Bronchial epithelial cell (primary cell): Measurements from ENCODE around the gene CDCA7L. TPM values are rescaled to one million over a fixed set of nuclear protein-coding genes. Genes with fewer than 3 reads are reported as not detected.
"Not testable (repeated sequence)": the region's sequence is repeated elsewhere in the genome, so short reads cannot be mapped to it uniquely, and the experiment has no call there.

Source experiments
- DNase-seq: peaks from one replicate; pipeline ENCODE4 v3.0.0-alpha.2; 2010; ENCODE audit warnings: low read depth
- FAIRE-seq: peaks from 2 replicates; lab custom pipeline; 2011; peaks lifted over from hg19 to GRCh38; lab: Jason Lieb, UNC
- H3K27me3 ChIP-seq: 2 replicates; pipeline ENCODE4 v1.5.1; 2011; ENCODE audit warnings: low read length; ENCODE audit not compliant: control insufficient read depth, insufficient read depth
- H3K36me3 ChIP-seq: 2 replicates; pipeline ENCODE4 v1.5.1; 2011; ENCODE audit warnings: low read length; ENCODE audit not compliant: control insufficient read depth, insufficient read depth
- H3K4me3 ChIP-seq: 2 replicates; pipeline ENCODE4 v1.5.1; 2011; ENCODE audit warnings: mild to moderate bottlenecking, low read depth, low read length, control low read depth
- total RNA-seq: library from RNA; depleted of rRNA; stranded (reverse); fragments of >200 nt; gene quantifications from 2 replicates; pipeline ENCODE4 v1.2.1, GENCODE V29; 2014
- TF ChIP-seq, protein P1 (sequence below): IDR thresholded peaks from 2 replicates; pipeline ENCODE4 v1.5.1; 2011; ENCODE audit warnings: mild to moderate bottlenecking, moderate library complexity, low read length, control low read depth, inconsistent platforms; ENCODE audit not compliant: insufficient read depth, severe bottlenecking

Gene CDCA7L
- total RNA-seq, 1 donor from 2014 or later: 40.3 TPM

DNA sequence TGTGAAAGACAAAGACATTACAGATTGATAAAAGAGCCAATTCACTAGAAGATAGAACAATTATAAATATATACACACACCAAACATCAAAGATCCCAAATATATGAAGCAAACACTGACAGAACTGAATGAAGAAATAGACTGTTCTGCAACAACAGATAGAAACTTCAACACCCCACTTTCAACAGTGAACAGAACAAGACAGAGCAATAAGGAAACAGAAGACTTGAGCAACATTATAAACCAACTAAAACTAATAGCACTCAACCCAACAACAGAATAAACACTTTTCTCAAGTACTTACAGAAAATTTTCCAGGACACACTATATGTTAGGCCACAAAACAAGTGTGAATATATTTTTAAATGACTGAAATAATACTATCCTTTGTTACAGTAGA lies 10.9 kb downstream of the CDCA7L start:
- H3K4me3 ChIP-seq: no peak overlapping the region
- TF ChIP-seq, protein P1, sequence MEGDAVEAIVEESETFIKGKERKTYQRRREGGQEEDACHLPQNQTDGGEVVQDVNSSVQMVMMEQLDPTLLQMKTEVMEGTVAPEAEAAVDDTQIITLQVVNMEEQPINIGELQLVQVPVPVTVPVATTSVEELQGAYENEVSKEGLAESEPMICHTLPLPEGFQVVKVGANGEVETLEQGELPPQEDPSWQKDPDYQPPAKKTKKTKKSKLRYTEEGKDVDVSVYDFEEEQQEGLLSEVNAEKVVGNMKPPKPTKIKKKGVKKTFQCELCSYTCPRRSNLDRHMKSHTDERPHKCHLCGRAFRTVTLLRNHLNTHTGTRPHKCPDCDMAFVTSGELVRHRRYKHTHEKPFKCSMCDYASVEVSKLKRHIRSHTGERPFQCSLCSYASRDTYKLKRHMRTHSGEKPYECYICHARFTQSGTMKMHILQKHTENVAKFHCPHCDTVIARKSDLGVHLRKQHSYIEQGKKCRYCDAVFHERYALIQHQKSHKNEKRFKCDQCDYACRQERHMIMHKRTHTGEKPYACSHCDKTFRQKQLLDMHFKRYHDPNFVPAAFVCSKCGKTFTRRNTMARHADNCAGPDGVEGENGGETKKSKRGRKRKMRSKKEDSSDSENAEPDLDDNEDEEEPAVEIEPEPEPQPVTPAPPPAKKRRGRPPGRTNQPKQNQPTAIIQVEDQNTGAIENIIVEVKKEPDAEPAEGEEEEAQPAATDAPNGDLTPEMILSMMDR: no peak
- no peak for FAIRE-seq
- DNase-seq: no peak
- no peaks in the 10 kb centered on the region for H3K27me3 ChIP-seq
- H3K36me3 ChIP-seq: no peaks in the 10 kb centered on the region

DNA sequence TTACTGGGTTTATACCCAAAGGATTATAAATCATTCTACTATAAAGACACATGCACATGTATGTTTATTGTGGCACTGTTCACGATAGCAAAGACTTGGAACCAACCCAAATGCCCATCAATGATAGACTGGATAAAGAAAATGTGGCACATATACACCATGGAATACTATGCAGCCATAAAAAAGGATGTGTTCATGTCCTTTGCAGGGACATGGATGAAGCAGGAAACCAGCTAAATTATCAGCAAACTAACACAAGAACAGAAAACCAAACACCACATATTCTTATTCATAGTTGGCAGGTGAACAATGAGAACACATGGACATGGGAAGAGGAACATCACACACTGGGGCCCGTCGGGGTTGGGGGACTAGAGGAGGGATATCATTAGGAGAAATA lies 12.4 kb downstream of the CDCA7L start:
- FAIRE-seq, H3K27me3 ChIP-seq, DNase-seq: not testable (repeated sequence)

DNA sequence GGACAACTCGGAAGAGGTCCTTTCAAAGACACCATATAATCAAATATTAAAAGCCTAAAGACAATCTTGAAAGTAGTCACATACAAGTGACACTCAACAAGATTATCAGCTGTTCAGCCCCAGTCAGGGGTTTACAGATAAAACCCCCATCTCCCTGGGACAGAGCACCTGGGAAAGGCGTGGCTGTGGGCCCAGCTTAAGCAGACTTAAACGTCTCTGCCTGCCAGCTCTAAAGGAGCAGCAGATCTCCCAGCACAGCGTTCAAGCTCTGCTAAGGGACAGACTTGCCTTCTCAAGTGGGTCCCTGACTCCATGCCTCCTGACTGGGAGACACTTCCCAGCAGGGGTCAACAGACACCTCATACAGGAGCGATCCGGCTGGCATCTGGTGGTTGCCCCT lies 18.0 kb downstream of the CDCA7L start:
- FAIRE-seq (no peak), DNase-seq (no peak)
- TF ChIP-seq, protein P1: no peak
- H3K36me3 ChIP-seq: no peaks in the 10 kb centered on the region
- H3K27me3 ChIP-seq: no peaks in the 10 kb centered on the region
- H3K4me3 ChIP-seq: no peak overlapping the region

More for the DNA sequence above, 12.4 kb downstream of the CDCA7L start:
- H3K4me3 ChIP-seq, H3K36me3 ChIP-seq: not testable (repeated sequence)

DNA sequence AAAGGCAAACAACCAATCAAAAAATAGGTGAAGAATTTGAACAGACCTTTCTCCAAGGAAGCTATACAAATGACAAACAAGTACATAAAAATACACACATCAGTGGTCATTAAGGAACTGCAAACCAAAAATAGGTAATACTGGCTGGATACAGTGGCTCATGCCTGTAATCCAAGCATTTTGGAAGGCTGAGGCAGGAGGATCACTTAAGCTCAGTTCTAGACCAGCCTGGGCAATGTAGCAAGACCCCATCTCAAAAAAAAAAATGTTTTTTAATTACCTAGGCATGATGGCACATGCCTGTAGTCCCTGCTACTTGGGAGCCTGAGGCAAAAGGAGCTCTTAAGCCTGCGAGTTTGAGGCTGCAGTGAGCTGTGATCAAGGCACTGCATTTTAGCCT lies 19.3 kb downstream of the CDCA7L start:
- DNase-seq: no peak
- FAIRE-seq: no peak
- Histone ChIP-seq H3K27me3 (no peaks in the 10 kb centered on the region), H3K4me3 (no peak overlapping the region), H3K36me3 (no peaks in the 10 kb centered on the region)
- TF ChIP-seq, protein P1: no peak

DNA sequence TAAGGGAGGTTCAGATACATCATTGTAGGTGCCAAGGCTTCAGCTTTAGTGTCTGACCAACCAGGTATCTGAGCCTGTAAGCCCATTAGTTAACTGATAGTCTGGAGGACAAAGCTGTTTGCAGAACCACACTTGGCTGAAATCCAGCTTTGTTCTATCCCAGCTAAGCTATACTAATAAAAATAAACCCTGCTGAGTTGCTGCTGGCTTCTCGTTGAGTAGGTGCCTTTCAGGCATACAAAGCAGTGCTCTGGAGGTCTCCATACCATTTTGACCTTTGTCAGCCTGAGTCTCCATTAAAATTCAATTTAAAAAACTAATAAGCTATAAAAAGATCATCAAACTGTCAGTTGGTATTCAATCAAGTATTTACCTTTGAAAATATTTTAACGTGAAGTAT lies 22.0 kb downstream of the CDCA7L start:
- Histone ChIP-seq H3K36me3 (no peaks in the 10 kb centered on the region), H3K27me3 (no peaks in the 10 kb centered on the region), H3K4me3 (no peak overlapping the region)
- DNase-seq (no peak), FAIRE-seq (no peak)
- TF ChIP-seq, protein P1: no peak

DNA sequence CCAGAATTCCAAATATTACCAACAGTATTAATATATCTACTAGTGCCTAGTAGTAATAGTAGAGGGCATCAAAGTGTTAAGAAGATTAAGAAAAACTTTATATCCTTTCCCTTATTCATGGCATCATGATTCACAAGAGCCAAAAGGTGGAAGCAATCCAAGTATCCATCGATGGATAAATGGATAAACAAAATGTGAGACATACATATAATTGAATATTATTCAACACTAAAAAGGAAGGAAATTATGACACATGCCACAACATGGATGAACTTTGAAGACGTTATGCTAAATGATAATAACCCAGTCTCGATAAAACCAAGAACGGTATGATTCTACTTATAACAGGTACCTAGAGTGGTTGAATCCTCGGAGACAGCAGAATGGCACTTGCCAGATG lies 23.1 kb downstream of the CDCA7L start:
- Histone ChIP-seq H3K36me3 (no peaks in the 10 kb centered on the region), H3K4me3 (no peak overlapping the region), H3K27me3 (no peaks in the 10 kb centered on the region)
- DNase-seq (no peak), FAIRE-seq (no peak)
- TF ChIP-seq, protein P1: no peak
